ENCODE results near the gene KRTAP24-1. TPM values are rescaled to one million over a fixed set of nuclear protein-coding genes. Genes with fewer than 3 reads are reported as not detected.

The KRTAP24-1 gene
- total RNA-seq, 1 donor from 2014 or later = not detected

DNA sequence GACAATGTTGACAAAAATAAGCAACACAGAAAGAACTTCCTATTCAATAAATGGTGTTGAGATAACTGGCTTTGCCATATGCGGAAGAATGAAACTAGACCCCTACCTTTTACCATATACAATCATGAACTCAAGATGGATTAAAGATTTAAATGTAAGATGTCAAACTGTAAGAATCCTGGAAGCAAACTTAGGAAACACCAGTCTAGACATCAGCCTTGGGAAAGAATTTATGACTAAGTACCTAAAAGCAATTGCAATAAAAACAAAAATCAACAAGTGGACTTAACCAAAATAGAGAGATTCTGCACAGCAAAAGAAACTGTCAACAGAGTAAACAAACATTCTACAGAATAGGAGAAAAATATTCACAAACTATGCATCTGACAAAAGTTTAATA is 50.7 kb downstream of the KRTAP24-1 start:
- Mint-ChIP-seq H3K27me3 (ENCODE audit: low read depth) (no peaks in the 10 kb centered on the region), H3K27ac (ENCODE audit: unreplicated experiment) (no peak overlapping the region), H3K9me3 (ENCODE audit: low read depth) (peaks cover 7% of the 10 kb centered on the region), H3K4me3 (ENCODE audit: unreplicated experiment) (no peak overlapping the region), H3K36me3 (ENCODE audit: low read depth) (peaks cover 4% of the 10 kb centered on the region), H3K4me1 (ENCODE audit: low read depth) (peaks cover 30% of the 10 kb centered on the region)
- TF ChIP-seq, protein P1, sequence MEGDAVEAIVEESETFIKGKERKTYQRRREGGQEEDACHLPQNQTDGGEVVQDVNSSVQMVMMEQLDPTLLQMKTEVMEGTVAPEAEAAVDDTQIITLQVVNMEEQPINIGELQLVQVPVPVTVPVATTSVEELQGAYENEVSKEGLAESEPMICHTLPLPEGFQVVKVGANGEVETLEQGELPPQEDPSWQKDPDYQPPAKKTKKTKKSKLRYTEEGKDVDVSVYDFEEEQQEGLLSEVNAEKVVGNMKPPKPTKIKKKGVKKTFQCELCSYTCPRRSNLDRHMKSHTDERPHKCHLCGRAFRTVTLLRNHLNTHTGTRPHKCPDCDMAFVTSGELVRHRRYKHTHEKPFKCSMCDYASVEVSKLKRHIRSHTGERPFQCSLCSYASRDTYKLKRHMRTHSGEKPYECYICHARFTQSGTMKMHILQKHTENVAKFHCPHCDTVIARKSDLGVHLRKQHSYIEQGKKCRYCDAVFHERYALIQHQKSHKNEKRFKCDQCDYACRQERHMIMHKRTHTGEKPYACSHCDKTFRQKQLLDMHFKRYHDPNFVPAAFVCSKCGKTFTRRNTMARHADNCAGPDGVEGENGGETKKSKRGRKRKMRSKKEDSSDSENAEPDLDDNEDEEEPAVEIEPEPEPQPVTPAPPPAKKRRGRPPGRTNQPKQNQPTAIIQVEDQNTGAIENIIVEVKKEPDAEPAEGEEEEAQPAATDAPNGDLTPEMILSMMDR (IDR thresholded peaks at IDR 0.05) = no peak
- DNase-seq (ENCODE audit: low spot score) = no peak

Other genes starting within 250 kb of the KRTAP24-1 start
- gene CLDN17, start 116.1 kb downstream of the KRTAP24-1 start, total RNA-seq = not detected in 3 replicates
- not detected in 3 replicates for gene CLDN8, start 66.9 kb downstream of the KRTAP24-1 start, total RNA-seq
- gene KRTAP25-1, start 6.6 kb upstream of the KRTAP24-1 start, total RNA-seq = not detected in 3 replicates
- gene KRTAP26-1, start 37.4 kb upstream of the KRTAP24-1 start, total RNA-seq = not detected in 3 replicates
- gene KRTAP27-1, start 54.7 kb upstream of the KRTAP24-1 start, total RNA-seq = not detected in 3 replicates
- gene KRTAP23-1, start 65.7 kb upstream of the KRTAP24-1 start, total RNA-seq = not detected in 3 replicates
- gene KRTAP13-2, start 89.3 kb upstream of the KRTAP24-1 start, total RNA-seq = not detected in 3 replicates
- not detected in 3 replicates for gene KRTAP13-1, start 113.1 kb upstream of the KRTAP24-1 start, total RNA-seq
- not detected in 3 replicates for gene KRTAP13-3, start 143.0 kb upstream of the KRTAP24-1 start, total RNA-seq
- gene KRTAP13-4, start 147.3 kb upstream of the KRTAP24-1 start, total RNA-seq = not detected in 3 replicates
- gene KRTAP15-1, start 157.3 kb upstream of the KRTAP24-1 start, total RNA-seq = not detected in 3 replicates
- gene KRTAP19-1, start 197.4 kb upstream of the KRTAP24-1 start, total RNA-seq = not detected in 3 replicates
- not detected in 3 replicates for gene KRTAP19-2, start 204.5 kb upstream of the KRTAP24-1 start, total RNA-seq
- not detected in 3 replicates for gene KRTAP19-3, start 209.1 kb upstream of the KRTAP24-1 start, total RNA-seq
- gene KRTAP19-4, start 214.2 kb upstream of the KRTAP24-1 start, total RNA-seq = not detected in 3 replicates
- not detected in 3 replicates for gene KRTAP19-5, start 219.2 kb upstream of the KRTAP24-1 start, total RNA-seq